Upper lobe of left lung (tissue), 6 donors: ENCODE data around the gene ASIC4. TPM values are rescaled to one million over a fixed set of nuclear protein-coding genes. Genes with fewer than 3 reads are reported as not detected.

ENCODE experiments used
- ATAC-seq, 2 donors: fragments of 200-7000 bp; cut with Tn5 transposase; one replicate each; pipeline ENCODE4 v1.9.1; 2022; ENCODE audit warnings: mild to moderate bottlenecking in 2 of 2, moderate library complexity in 2 of 2; ENCODE audit not compliant: low FRiP score in 2 of 2
- DNase-seq, 2 donors: peaks; one replicate each; pipeline ENCODE4 v3.0.0-alpha.2; 2019 to 2020
- H3K27ac ChIP-seq, 4 donors: fragments of 200-600 bp; sonication (generic); one replicate each; pipeline ENCODE4 v1.5.1; 2016 to 2019
- H3K27me3 ChIP-seq, 4 donors: fragments of 200-600 bp; sonication (generic); one replicate each; pipeline ENCODE4 v1.5.1; 2017 to 2019
- H3K36me3 ChIP-seq, 4 donors: fragments of 200-600 bp; sonication (generic); one replicate each; pipeline ENCODE4 v1.5.1; 2016 to 2019
- H3K4me1 ChIP-seq, 4 donors: fragments of 200-600 bp; sonication (generic); one replicate each; pipeline ENCODE4 v1.5.1; 2018 to 2019
- H3K4me3 ChIP-seq, 4 donors: fragments of 200-600 bp; sonication (generic); one replicate each; pipeline ENCODE4 v1.5.1; 2017 to 2019; ENCODE audit warnings: mild to moderate bottlenecking in 2 of 4, moderate library complexity in 1 of 4
- H3K9me3 ChIP-seq, 4 donors: fragments of 200-600 bp; sonication (generic); one replicate each; pipeline ENCODE4 v1.5.1; 2018 to 2019
- EP300 ChIP-seq, 4 donors: sonication (generic); formaldehyde crosslinking; IDR thresholded peaks; one replicate each; pipeline ENCODE4 v1.5.1; 2017; ENCODE audit warnings: antibody characterized with exemption in 4 of 4, control low read depth in 2 of 4
- POLR2A ChIP-seq, 4 donors: fragments of 450-650 bp; IDR thresholded peaks; one replicate each; pipeline ENCODE4 v1.5.1; 2016 to 2017; ENCODE audit warnings: antibody characterized with exemption in 4 of 4, mild to moderate bottlenecking in 2 of 4
- POLR2AphosphoS5 ChIP-seq, 2 donors: sonication (generic); formaldehyde crosslinking; IDR thresholded peaks; one replicate each; pipeline ENCODE4 v1.5.1; 2017; ENCODE audit warnings: antibody characterized with exemption in 2 of 2
- whole genome bisulfite sequencing, 2 donors: methylation state at CpG; one replicate each; pipeline ENCODE4 v1.1.5; 2017 to 2018; 5-methylcytosine and 5-hydroxymethylcytosine counted together
- total RNA-seq, 6 donors: library from RNA; depleted of rRNA in 4 of 6; stranded (reverse); fragments of >200 nt in 4 of 6; gene quantifications; one replicate each; pipeline versions ENCODE4 v1.1.0 to v1.2.1, GENCODE V29; 2016 to 2021
- TF ChIP-seq, protein P1 (sequence below), 6 experiments: fragments of 450-650 bp in 4 of 6; fragments of 200-600 bp in 2 of 6; sonication (generic) in 2 of 6; IDR thresholded peaks; one replicate each; pipeline ENCODE4 v1.5.1; 2016 to 2019; ENCODE audit warnings: antibody characterized with exemption in 6 of 6
- donor health status: DM: no; HTN: no; CAD: no; lungs with moderate emphysema.
- donor health status: DM: no; HTN: yes; CAD: no; lungs with severe emphysema.

Gene ASIC4
- total RNA-seq, 6 donors from 2014 or later = 0.20 to 0.34 (median 0.29) TPM; not detected in 3

DNA sequence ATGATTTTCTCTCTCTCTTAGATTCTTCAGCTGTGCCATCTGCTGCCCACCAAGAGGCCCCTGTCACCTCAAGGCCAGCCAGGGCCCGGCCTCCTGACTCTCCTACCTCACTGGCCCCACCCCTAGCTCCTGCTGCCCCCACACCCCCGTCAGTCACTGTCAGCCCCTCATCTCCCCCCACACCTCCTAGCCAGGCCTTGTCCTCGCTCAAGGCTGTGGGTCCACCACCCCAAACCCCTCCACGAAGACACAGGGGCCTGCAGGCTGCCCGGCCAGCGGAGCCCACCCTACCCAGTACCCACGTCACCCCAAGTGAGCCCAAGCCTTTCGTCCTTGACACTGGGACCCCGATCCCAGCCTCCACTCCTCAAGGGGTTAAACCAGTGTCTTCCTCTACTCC lies 25.0 kb upstream of the ASIC4 start:
- H3K27me3 ChIP-seq = peaks cover under 1 to 31% (median 8%) of the 10 kb centered on the region in 4 donors
- H3K4me1 ChIP-seq = peaks cover 3 to 10% (median 8%) of the 10 kb centered on the region in 4 donors
- H3K27ac ChIP-seq = no peak overlapping the region
- ATAC-seq (no peak), DNase-seq (peak in 1 of 2 donors; percentile 58)
- H3K9me3 ChIP-seq = no peaks in the 10 kb centered on the region
- H3K36me3 ChIP-seq = no peaks in the 10 kb centered on the region
- no peak overlapping the region for H3K4me3 ChIP-seq
- 76 to 77% methylated on average over 8 to 9 of the region's 9 CpGs for WGBS, 2 donors
- TF ChIP-seq, protein P1, sequence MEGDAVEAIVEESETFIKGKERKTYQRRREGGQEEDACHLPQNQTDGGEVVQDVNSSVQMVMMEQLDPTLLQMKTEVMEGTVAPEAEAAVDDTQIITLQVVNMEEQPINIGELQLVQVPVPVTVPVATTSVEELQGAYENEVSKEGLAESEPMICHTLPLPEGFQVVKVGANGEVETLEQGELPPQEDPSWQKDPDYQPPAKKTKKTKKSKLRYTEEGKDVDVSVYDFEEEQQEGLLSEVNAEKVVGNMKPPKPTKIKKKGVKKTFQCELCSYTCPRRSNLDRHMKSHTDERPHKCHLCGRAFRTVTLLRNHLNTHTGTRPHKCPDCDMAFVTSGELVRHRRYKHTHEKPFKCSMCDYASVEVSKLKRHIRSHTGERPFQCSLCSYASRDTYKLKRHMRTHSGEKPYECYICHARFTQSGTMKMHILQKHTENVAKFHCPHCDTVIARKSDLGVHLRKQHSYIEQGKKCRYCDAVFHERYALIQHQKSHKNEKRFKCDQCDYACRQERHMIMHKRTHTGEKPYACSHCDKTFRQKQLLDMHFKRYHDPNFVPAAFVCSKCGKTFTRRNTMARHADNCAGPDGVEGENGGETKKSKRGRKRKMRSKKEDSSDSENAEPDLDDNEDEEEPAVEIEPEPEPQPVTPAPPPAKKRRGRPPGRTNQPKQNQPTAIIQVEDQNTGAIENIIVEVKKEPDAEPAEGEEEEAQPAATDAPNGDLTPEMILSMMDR (IDR thresholded peaks at IDR 0.05) = no peak
- TF ChIP-seq EP300 (IDR thresholded peaks at IDR 0.05) (no peak), POLR2A (IDR thresholded peaks at IDR 0.05) (no peak), POLR2AphosphoS5 (IDR thresholded peaks at IDR 0.05) (no peak)

DNA sequence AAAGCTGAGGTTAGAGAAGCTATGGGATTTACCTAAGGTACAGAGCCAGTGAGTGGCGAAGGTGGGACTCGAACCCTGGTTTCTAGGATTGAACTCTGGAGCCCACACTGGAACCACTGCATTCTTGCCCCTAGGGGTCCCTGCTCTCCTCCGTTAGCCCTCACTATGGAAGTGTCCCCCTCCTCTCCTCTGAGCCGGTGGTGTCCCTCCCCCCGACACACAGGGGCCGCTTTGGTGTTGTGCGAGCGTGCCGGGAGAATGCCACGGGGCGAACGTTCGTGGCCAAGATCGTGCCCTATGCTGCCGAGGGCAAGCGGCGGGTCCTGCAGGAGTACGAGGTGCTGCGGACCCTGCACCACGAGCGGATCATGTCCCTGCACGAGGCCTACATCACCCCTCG lies 24.1 kb upstream of the ASIC4 start:
- no peak for TF ChIP-seq POLR2A (IDR thresholded peaks at IDR 0.05)
- ATAC-seq (no peak), DNase-seq (no peak)
- WGBS, 2 donors = 87 to 89% methylated on average over 10 to 23 of the region's 23 CpGs
- Histone ChIP-seq H3K27me3 (peaks cover 0 to 25% (median 4%) of the 10 kb centered on the region in 4 donors), H3K9me3 (no peaks in the 10 kb centered on the region), H3K36me3 (no peaks in the 10 kb centered on the region), H3K4me3 (no peak overlapping the region), H3K27ac (no peak overlapping the region), H3K4me1 (peaks cover 0 to under 1% (median under 1%) of the 10 kb centered on the region in 4 donors)

DNA sequence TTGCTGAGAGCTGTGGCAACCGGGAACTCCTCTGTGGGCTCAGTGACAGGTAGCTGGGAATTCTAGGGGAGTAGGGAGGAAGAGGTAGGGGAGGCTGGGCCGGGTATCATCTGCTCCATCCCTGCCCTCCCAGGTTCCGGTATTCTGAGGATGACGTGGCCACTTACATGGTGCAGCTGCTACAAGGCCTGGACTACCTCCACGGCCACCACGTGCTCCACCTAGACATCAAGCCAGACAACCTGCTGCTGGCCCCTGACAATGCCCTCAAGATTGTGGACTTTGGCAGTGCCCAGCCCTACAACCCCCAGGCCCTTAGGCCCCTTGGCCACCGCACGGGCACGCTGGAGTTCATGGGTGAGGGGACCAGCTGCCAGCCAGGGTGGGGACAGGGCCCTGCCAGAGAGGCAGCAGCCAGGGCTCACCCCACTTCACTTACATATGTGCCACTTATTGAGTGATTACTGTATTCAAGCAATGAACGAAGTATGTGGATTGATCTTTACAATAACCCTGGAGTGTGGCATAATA lies 23.6 kb upstream of the ASIC4 start:
- H3K27me3 ChIP-seq = peaks cover 0 to 25% (median 4%) of the 10 kb centered on the region in 4 donors

DNA sequence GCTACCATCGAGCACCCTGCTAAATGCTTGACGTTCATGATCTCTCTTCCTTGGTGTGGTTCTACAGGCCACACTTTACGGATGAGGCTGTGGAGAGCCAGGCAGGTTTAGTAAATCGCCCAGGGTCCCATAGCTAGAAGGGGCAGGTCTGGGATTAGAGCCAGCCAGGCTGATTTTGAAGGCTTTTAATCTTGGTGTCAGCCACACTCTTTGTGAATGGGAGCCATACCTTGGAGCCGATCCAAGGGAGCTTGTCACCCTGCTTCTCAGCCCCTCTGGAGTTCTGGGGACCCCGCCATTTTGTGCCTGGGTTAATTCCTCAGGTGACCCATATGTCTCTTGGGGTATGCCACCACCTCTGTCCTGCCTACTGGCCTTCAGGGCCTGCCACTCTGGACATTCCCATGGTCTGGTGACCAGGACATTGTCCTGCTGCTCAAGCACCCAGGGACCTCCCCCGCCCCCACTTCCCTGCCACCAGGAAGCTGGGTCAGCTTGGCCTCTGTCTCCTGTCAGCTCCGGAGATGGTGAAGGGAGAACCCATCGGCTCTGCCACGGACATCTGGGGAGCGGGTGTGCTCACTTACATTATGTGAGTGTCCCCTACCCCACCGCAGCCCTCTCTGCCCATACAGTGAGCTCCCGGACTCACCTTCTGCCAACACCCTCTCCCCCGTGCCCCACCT lies 22.9 kb upstream of the ASIC4 start:
- H3K27me3 ChIP-seq = peaks cover 0 to 24% (median 7%) of the 10 kb centered on the region in 4 donors
- H3K4me3 ChIP-seq = no peak overlapping the region
- no peak overlapping the region for H3K27ac ChIP-seq
- DNase-seq (no peak), ATAC-seq (no peak)
- no peaks in the 10 kb centered on the region for H3K9me3 ChIP-seq
- H3K4me1 ChIP-seq = peaks cover 0 to 5% (median under 1%) of the 10 kb centered on the region in 4 donors
- TF ChIP-seq, protein P1 (IDR thresholded peaks at IDR 0.05) = no peak
- TF ChIP-seq POLR2A (IDR thresholded peaks at IDR 0.05) (no peak), EP300 (IDR thresholded peaks at IDR 0.05) (no peak), POLR2AphosphoS5 (IDR thresholded peaks at IDR 0.05) (no peak)
- H3K36me3 ChIP-seq = no peaks in the 10 kb centered on the region
- WGBS, 2 donors = 69 to 83% methylated on average over 11 to 14 of the region's 14 CpGs

More for the DNA sequence above, 23.6 kb upstream of the ASIC4 start:
- Histone ChIP-seq H3K9me3 (no peaks in the 10 kb centered on the region), H3K36me3 (no peaks in the 10 kb centered on the region), H3K4me3 (no peak overlapping the region), H3K4me1 (peaks cover 0 to 3% (median 0%) of the 10 kb centered on the region in 4 donors), H3K27ac (no peak overlapping the region)
- no peak for DNase-seq
- ATAC-seq = no peak
- TF ChIP-seq, protein P1 (IDR thresholded peaks at IDR 0.05) = no peak
- TF ChIP-seq POLR2A (IDR thresholded peaks at IDR 0.05) (no peak), EP300 (IDR thresholded peaks at IDR 0.05) (no peak), POLR2AphosphoS5 (IDR thresholded peaks at IDR 0.05) (no peak)
- WGBS, 2 donors = 65 to 88% methylated on average over 5 to 10 of the region's 10 CpGs

DNA sequence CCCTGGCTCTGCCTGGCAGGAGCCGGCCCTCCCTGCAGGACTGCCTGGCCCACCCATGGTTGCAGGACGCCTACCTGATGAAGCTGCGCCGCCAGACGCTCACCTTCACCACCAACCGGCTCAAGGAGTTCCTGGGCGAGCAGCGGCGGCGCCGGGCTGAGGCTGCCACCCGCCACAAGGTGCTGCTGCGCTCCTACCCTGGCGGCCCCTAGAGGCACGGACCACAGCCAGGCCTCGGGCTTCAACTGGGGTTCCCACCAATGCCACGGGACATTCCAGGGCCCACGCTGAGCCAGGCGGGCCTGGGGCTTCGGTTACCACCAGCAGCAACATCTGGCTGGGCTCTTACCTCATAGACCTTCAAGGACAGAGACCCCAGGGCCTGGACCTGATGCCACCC lies 21.7 kb upstream of the ASIC4 start:
- no peak for ATAC-seq
- peaks cover 0 to 31% (median 15%) of the 10 kb centered on the region in 4 donors for H3K27me3 ChIP-seq
- peak in 1 of 2 donors; percentile 78 for DNase-seq
- TF ChIP-seq EP300 (IDR thresholded peaks at IDR 0.05) = no peak
- no peak for TF ChIP-seq POLR2A (IDR thresholded peaks at IDR 0.05)
- TF ChIP-seq, protein P1 (IDR thresholded peaks at IDR 0.05) = no peak
- TF ChIP-seq POLR2AphosphoS5 (IDR thresholded peaks at IDR 0.05) = no peak
- no peak overlapping the region for H3K27ac ChIP-seq
- no peaks in the 10 kb centered on the region for H3K9me3 ChIP-seq
- H3K4me3 ChIP-seq = no peak overlapping the region
- H3K4me1 ChIP-seq = peaks cover 8 to 16% (median 12%) of the 10 kb centered on the region in 4 donors
- 64% methylated on average over 17 of the region's 20 CpGs; no CpG with 5 or more reads in 1 of the 2 donors for WGBS, 2 donors
- H3K36me3 ChIP-seq = no peaks in the 10 kb centered on the region
